Endodermal cell (in vitro differentiated cells): ENCODE measurements around the gene FYN. TPM values are rescaled to one million over a fixed set of nuclear protein-coding genes. Genes with fewer than 3 reads are reported as not detected.
A peak's percentile ranks its signal among the peaks of the same experiment; 100 is the strongest.

Source experiments
- DNase-seq: peaks from one replicate; pipeline ENCODE4 v3.0.0-alpha.2; 2017
- H3K27ac ChIP-seq: 2 replicates; pipeline ENCODE4 v1.5.1; 2013; ENCODE audit warnings: mild to moderate bottlenecking, low read depth, low read length, moderate library complexity
- H3K27me3 ChIP-seq: 2 replicates; pipeline ENCODE4 v1.6.1; 2013; ENCODE audit warnings: mild to moderate bottlenecking, low read length, moderate library complexity; ENCODE audit not compliant: insufficient read depth, control insufficient read depth, poor library complexity, severe bottlenecking
- H3K36me3 ChIP-seq: 2 replicates; pipeline ENCODE4 v1.7.0; 2013; ENCODE audit warnings: mild to moderate bottlenecking, low read length, moderate library complexity; ENCODE audit not compliant: control insufficient read depth, insufficient read depth
- H3K4me1 ChIP-seq: one replicate; pipeline ENCODE4 v1.7.0; 2013; ENCODE audit warnings: low read length; ENCODE audit not compliant: control insufficient read depth, insufficient read depth
- H3K4me3 ChIP-seq: 2 replicates; pipeline ENCODE4 v1.5.1; 2013; ENCODE audit warnings: mild to moderate bottlenecking, low read length, moderate library complexity
- H3K9ac ChIP-seq: 2 replicates; pipeline ENCODE4 v1.6.1; 2013; ENCODE audit warnings: mild to moderate bottlenecking, low read length, moderate library complexity; ENCODE audit not compliant: poor library complexity, severe bottlenecking; ENCODE audit errors: extremely low read depth
- H3K9me3 ChIP-seq: 2 replicates; pipeline ENCODE4 v1.6.1; 2013; ENCODE audit warnings: mild to moderate bottlenecking, low read length, moderate library complexity; ENCODE audit not compliant: control insufficient read depth
- H3K27ac Mint-ChIP-seq: 2 replicates; pipeline ENCODE4 v1.8.0; 2020; ENCODE audit warnings: mixed read lengths
- H3K27me3 Mint-ChIP-seq: 2 replicates; pipeline ENCODE4 v1.8.0; 2021; ENCODE audit warnings: mild to moderate bottlenecking, mixed read lengths; ENCODE audit not compliant: insufficient read depth
- H3K36me3 Mint-ChIP-seq: 2 replicates; pipeline ENCODE4 v1.8.0; 2020; ENCODE audit warnings: low read depth, mixed read lengths
- H3K4me1 Mint-ChIP-seq: 2 replicates; pipeline ENCODE4 v1.8.0; 2020; ENCODE audit warnings: mixed read lengths
- H3K4me3 Mint-ChIP-seq: 2 replicates; pipeline ENCODE4 v1.8.0; 2020; ENCODE audit warnings: mild to moderate bottlenecking, moderate library complexity, mixed read lengths
- H3K9me3 Mint-ChIP-seq: 2 replicates; pipeline ENCODE4 v1.8.0; 2020; ENCODE audit warnings: mild to moderate bottlenecking, mixed read lengths
- CTCF ChIP-seq: fragments of 200-600 bp; sonication (generic); conservative IDR thresholded peaks from 2 replicates; pipeline ENCODE4 v1.5.0; 2021; ENCODE audit warnings: antibody characterized with exemption, mild to moderate bottlenecking
- WGBS, 2 experiments: methylation state at CpG; one replicate each; pipeline versions ENCODE4 v1.1.5 to v1.1.7; 2013; ENCODE audit warnings: missing lambda C conversion rate in 2 of 2, mixed read lengths in 1 of 2; ENCODE audit not compliant: insufficient coverage in 1 of 2, insufficient read length in 1 of 2; 5-methylcytosine and 5-hydroxymethylcytosine counted together
- total RNA-seq, 2 donors: library from RNA; stranded (reverse); fragmentation: NEBNext Ultra II Directional in 1 of 2; extraction: Animal tissue kit (Norgen Biotek cat#: 25700) in 1 of 2; gene quantifications; 2 replicates in 1 of 2; 3 replicates in 1 of 2; pipeline ENCODE4 v1.2.1, GENCODE V29; 2021

The FYN gene
- total RNA-seq, 2 donors from 2014 or later, result 70.0 to 96.4 TPM

- Mint-ChIP-seq H3K9me3 (no peaks in the 10 kb centered on the region), H3K4me1 (peaks cover 11% of the 10 kb centered on the region), H3K4me3 (no peak overlapping the region), H3K27me3 (peaks cover 4% of the 10 kb centered on the region), H3K36me3 (no peaks in the 10 kb centered on the region), H3K27ac (no peak overlapping the region)
- WGBS, 2 experiments, result 55 to 63% methylated on average over 2 to 8 of the region's 8 CpGs
- Histone ChIP-seq H3K27me3 (no peaks in the 10 kb centered on the region), H3K4me3 (no peak overlapping the region), H3K36me3 (no peaks in the 10 kb centered on the region), H3K27ac (no peak overlapping the region), H3K9ac (no peak overlapping the region), H3K9me3 (no peaks in the 10 kb centered on the region), H3K4me1 (no peaks in the 10 kb centered on the region)
- DNase-seq, result peak; percentile 78
- TF ChIP-seq CTCF, result peak; percentile 34
Observed at GRCh38 chr6:111631903-111632460, 241.3 kb downstream of the FYN start.

GRCh38 chr6:111631018-111631417 is 242.2 kb downstream of the FYN start:
- Histone ChIP-seq H3K27me3 (no peaks in the 10 kb centered on the region), H3K4me3 (no peak overlapping the region), H3K4me1 (no peaks in the 10 kb centered on the region), H3K9me3 (no peaks in the 10 kb centered on the region), H3K9ac (no peak overlapping the region), H3K27ac (no peak overlapping the region), H3K36me3 (no peaks in the 10 kb centered on the region)
- TF ChIP-seq CTCF, result no peak
- no peak overlapping the region for H3K27ac Mint-ChIP-seq
- H3K4me1 Mint-ChIP-seq, result peaks cover 15% of the 10 kb centered on the region
- H3K9me3 Mint-ChIP-seq, result no peaks in the 10 kb centered on the region
- DNase-seq, result peak; percentile 38
- no peaks in the 10 kb centered on the region for H3K36me3 Mint-ChIP-seq
- no peak overlapping the region for H3K4me3 Mint-ChIP-seq
- 79 to 84% methylated on average over 5 to 6 of the region's 6 CpGs for WGBS, 2 experiments
- H3K27me3 Mint-ChIP-seq, result peaks cover 4% of the 10 kb centered on the region

- Mint-ChIP-seq H3K27me3 (peaks cover 4% of the 10 kb centered on the region), H3K4me3 (no peak overlapping the region), H3K4me1 (peaks cover 15% of the 10 kb centered on the region), H3K36me3 (no peaks in the 10 kb centered on the region), H3K27ac (no peak overlapping the region), H3K9me3 (no peaks in the 10 kb centered on the region)
- H3K27ac ChIP-seq, result no peak overlapping the region
- no peaks in the 10 kb centered on the region for H3K27me3 ChIP-seq
- no peak for TF ChIP-seq CTCF
- no peak for DNase-seq
- H3K4me1 ChIP-seq, result no peaks in the 10 kb centered on the region
- H3K36me3 ChIP-seq, result no peaks in the 10 kb centered on the region
- H3K9me3 ChIP-seq, result no peaks in the 10 kb centered on the region
- 86 to 92% methylated on average over 5 to 6 of the region's 6 CpGs for WGBS, 2 experiments
- H3K9ac ChIP-seq, result no peak overlapping the region
- H3K4me3 ChIP-seq, result no peak overlapping the region
Observed at GRCh38 chr6:111628142-111628850, 245.0 kb downstream of the FYN start.
